ENCODE data around the gene OR2F2. TPM values are rescaled to one million over a fixed set of nuclear protein-coding genes. Genes with fewer than 3 reads are reported as not detected.

The OR2F2 gene
- total RNA-seq, 1 experiment from 2014 or later: not detected

GRCh38 chr7:143958781-143959180, 23.7 kb downstream of the OR2F2 start:
- Mint-ChIP-seq H3K36me3 (ENCODE audit: insufficient read depth, unreplicated experiment) (no peaks in the 10 kb centered on the region), H3K27me3 (ENCODE audit: insufficient read depth, unreplicated experiment) (no peaks in the 10 kb centered on the region), H3K4me1 (ENCODE audit: low read depth, unreplicated experiment) (peaks cover 34% of the 10 kb centered on the region), H3K27ac (ENCODE audit: unreplicated experiment) (no peak overlapping the region), H3K4me3 (ENCODE audit: unreplicated experiment) (no peak overlapping the region), H3K9me3 (ENCODE audit: unreplicated experiment) (peaks cover 20% of the 10 kb centered on the region)
- intact Hi-C loops (cut with micrococcal nuclease; ENCODE audit: unreplicated experiment): no loop called here
- Histone ChIP-seq H3K4me3 (ENCODE audit: low read depth, low read length) (no peak overlapping the region), H3K27me3 (replicated peaks; ENCODE audit: control insufficient read depth, insufficient read depth, low read length) (no peaks in the 10 kb centered on the region), H3K36me3 (ENCODE audit: control insufficient read depth, insufficient read depth, low read length) (no peaks in the 10 kb centered on the region), H3K9me3 (no peaks in the 10 kb centered on the region), H3K4me1 (peaks cover 2% of the 10 kb centered on the region; the same call in 1 of the 2 replicates)
- ChIA-PET POLR2A (no interaction called here), CTCF (no interaction called here)
- peak in 1 of 2 experiments; percentile 54 for DNase-seq
- TF ChIP-seq CTCF (IDR thresholded peaks at IDR 0.05; ENCODE audit: insufficient read depth in 1 of 2, low read depth in 1 of 2, low read length in 1 of 2, severe bottlenecking in 1 of 2, unreplicated experiment in 1 of 2): no peak
- BruUV-seq (replicated peaks): no TSS peak

- no TSS peak for BruUV-seq (replicated peaks)
- Mint-ChIP-seq H3K27me3 (ENCODE audit: insufficient read depth, unreplicated experiment) (no peaks in the 10 kb centered on the region), H3K27ac (ENCODE audit: unreplicated experiment) (no peak overlapping the region), H3K4me1 (ENCODE audit: low read depth, unreplicated experiment) (peaks cover 47% of the 10 kb centered on the region), H3K4me3 (ENCODE audit: unreplicated experiment) (no peak overlapping the region), H3K36me3 (ENCODE audit: insufficient read depth, unreplicated experiment) (no peaks in the 10 kb centered on the region), H3K9me3 (ENCODE audit: unreplicated experiment) (peaks cover 20% of the 10 kb centered on the region)
- H3K36me3 ChIP-seq (ENCODE audit: control insufficient read depth, insufficient read depth, low read length): no peaks in the 10 kb centered on the region
- H3K27me3 ChIP-seq (replicated peaks; ENCODE audit: control insufficient read depth, insufficient read depth, low read length): no peaks in the 10 kb centered on the region
- TF ChIP-seq CTCF (IDR thresholded peaks at IDR 0.05; ENCODE audit: insufficient read depth in 1 of 2, low read depth in 1 of 2, low read length in 1 of 2, severe bottlenecking in 1 of 2, unreplicated experiment in 1 of 2): no peak
- intact Hi-C loops (cut with micrococcal nuclease; ENCODE audit: unreplicated experiment): no loop called here
- H3K4me1 ChIP-seq: peaks cover 24% of the 10 kb centered on the region
- CTCF ChIA-PET: no interaction called here
- no peak overlapping the region for H3K4me3 ChIP-seq (ENCODE audit: low read depth, low read length)
- peaks cover 4% of the 10 kb centered on the region; the same call in 1 of the 2 replicates for H3K9me3 ChIP-seq
- no peak for DNase-seq
- POLR2A ChIA-PET: no interaction called here
Measured at GRCh38 chr7:143960813-143961610, 26.0 kb downstream of the OR2F2 start.

DNA sequence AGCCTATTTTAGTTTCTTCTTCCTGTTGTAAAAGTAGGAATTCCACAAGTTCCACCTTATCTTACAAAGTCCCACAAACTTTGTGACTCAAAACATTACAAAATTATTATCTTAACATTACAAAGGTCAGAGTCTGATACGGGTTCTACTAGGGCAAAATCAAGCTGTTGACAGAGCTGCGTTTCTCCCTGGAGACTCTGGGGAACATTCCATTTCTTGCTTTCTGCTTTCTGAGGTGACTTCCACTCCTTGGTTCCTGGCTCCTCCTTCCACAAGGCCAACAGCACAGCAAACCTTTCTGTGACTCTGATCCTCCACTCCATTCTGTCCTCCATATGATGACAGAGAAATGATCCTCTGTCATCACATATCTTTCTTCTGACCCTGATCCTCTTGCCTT, 30.2 kb downstream of the OR2F2 start:
- Histone ChIP-seq H3K4me3 (ENCODE audit: low read depth, low read length) (no peak overlapping the region), H3K27me3 (replicated peaks; ENCODE audit: control insufficient read depth, insufficient read depth, low read length) (no peaks in the 10 kb centered on the region), H3K36me3 (ENCODE audit: control insufficient read depth, insufficient read depth, low read length) (no peaks in the 10 kb centered on the region), H3K9me3 (peaks cover 14% of the 10 kb centered on the region; the same call in 1 of the 2 replicates), H3K4me1 (peaks cover 31% of the 10 kb centered on the region)
- Mint-ChIP-seq H3K36me3 (ENCODE audit: insufficient read depth, unreplicated experiment) (peaks cover 13% of the 10 kb centered on the region), H3K27ac (ENCODE audit: unreplicated experiment) (peak overlapping the region; percentile 85), H3K27me3 (ENCODE audit: insufficient read depth, unreplicated experiment) (no peaks in the 10 kb centered on the region), H3K9me3 (ENCODE audit: unreplicated experiment) (peaks cover 40% of the 10 kb centered on the region), H3K4me1 (ENCODE audit: low read depth, unreplicated experiment) (peaks cover 20% of the 10 kb centered on the region), H3K4me3 (ENCODE audit: unreplicated experiment) (peak overlapping the region; percentile 46)
- intact Hi-C loops (cut with micrococcal nuclease; ENCODE audit: unreplicated experiment): loop anchor here (1.0 to 2.0 kb wide), 3 partner anchors 54 to 64 kb away; no protein-coding TSS in a partner anchor
- no peak for TF ChIP-seq CTCF (IDR thresholded peaks at IDR 0.05; ENCODE audit: insufficient read depth in 1 of 2, low read depth in 1 of 2, low read length in 1 of 2, severe bottlenecking in 1 of 2, unreplicated experiment in 1 of 2)
- ChIA-PET CTCF (interaction anchor here (1.0 to 1.5 kb wide), 2 partner anchors 64 to 163 kb away, joined by 4 to 6 read pairs; partner anchors contain the start of gene TCAF1), POLR2A (interaction anchor here (1.0 to 1.5 kb wide), 3 partner anchors 8 to 64 kb away, joined by 3 read pairs; partner anchors contain the start of gene TCAF1)
- DNase-seq: peak; percentile 82 to 90
- no TSS peak for BruUV-seq (replicated peaks)
